Nephron progenitor cell (in vitro differentiated cells): ENCODE results near the gene CFAP157.
A peak's percentile ranks its signal among the peaks of the same experiment; 100 is the strongest.

Source experiments
- DNase-seq: peaks from one replicate; pipeline ENCODE4 v3.0.0; 2021
- H3K27ac Mint-ChIP-seq: 2 replicates; pipeline ENCODE4 v1.8.0; 2021; ENCODE audit warnings: mild to moderate bottlenecking, moderate library complexity, mixed read lengths
- H3K27me3 Mint-ChIP-seq: 2 replicates; pipeline ENCODE4 v1.8.0; 2021; ENCODE audit warnings: mild to moderate bottlenecking, low read depth, mixed read lengths; ENCODE audit not compliant: poor library complexity
- H3K36me3 Mint-ChIP-seq: 2 replicates; pipeline ENCODE4 v1.8.0; 2021; ENCODE audit warnings: low read depth, mixed read lengths
- H3K4me1 Mint-ChIP-seq: 2 replicates; pipeline ENCODE4 v1.8.0; 2021; ENCODE audit warnings: mixed read lengths
- H3K4me3 Mint-ChIP-seq: 2 replicates; pipeline ENCODE4 v1.8.0; 2021; ENCODE audit warnings: mild to moderate bottlenecking, moderate library complexity, mixed read lengths
- H3K9me3 Mint-ChIP-seq: 2 replicates; pipeline ENCODE4 v1.8.0; 2021; ENCODE audit warnings: mild to moderate bottlenecking, moderate library complexity, mixed read lengths
- CTCF ChIP-seq: fragments of 200-600 bp; sonication (generic); IDR thresholded peaks from 2 replicates; pipeline ENCODE4 v1.5.0; 2021; ENCODE audit warnings: antibody characterized with exemption

Gene CFAP157

GRCh38 chr9:127686461-127687393, 20.1 kb upstream of the CFAP157 start:
- Mint-ChIP-seq H3K27ac (no peak overlapping the region), H3K4me3 (no peak overlapping the region), H3K36me3 (peaks cover 58% of the 10 kb centered on the region), H3K4me1 (peaks cover 3% of the 10 kb centered on the region), H3K9me3 (peaks cover 7% of the 10 kb centered on the region), H3K27me3 (peaks cover 7% of the 10 kb centered on the region)
- no peak for TF ChIP-seq CTCF
- no peak for DNase-seq

GRCh38 chr9:127689329-127690000, 17.3 kb upstream of the CFAP157 start:
- Mint-ChIP-seq H3K36me3 (peaks cover 49% of the 10 kb centered on the region), H3K9me3 (peaks cover 7% of the 10 kb centered on the region), H3K4me1 (peaks cover 10% of the 10 kb centered on the region), H3K27ac (peak overlapping the region; percentile 41), H3K27me3 (peaks cover 10% of the 10 kb centered on the region), H3K4me3 (no peak overlapping the region)
- no peak for TF ChIP-seq CTCF
- DNase-seq = no peak

- Mint-ChIP-seq H3K36me3 (peaks cover 50% of the 10 kb centered on the region), H3K27me3 (peaks cover 9% of the 10 kb centered on the region), H3K9me3 (peaks cover 7% of the 10 kb centered on the region), H3K4me1 (peaks cover 10% of the 10 kb centered on the region), H3K4me3 (no peak overlapping the region), H3K27ac (no peak overlapping the region)
- no peak for TF ChIP-seq CTCF
- DNase-seq = no peak
Observed at GRCh38 chr9:127690735-127691134, 16.1 kb upstream of the CFAP157 start.

- no peak for DNase-seq
- H3K36me3 Mint-ChIP-seq = peaks cover 47% of the 10 kb centered on the region
- peaks cover 7% of the 10 kb centered on the region for H3K9me3 Mint-ChIP-seq
- peak overlapping the region; percentile 13 for H3K4me3 Mint-ChIP-seq
- H3K27me3 Mint-ChIP-seq = peaks cover 3% of the 10 kb centered on the region
- no peak overlapping the region for H3K27ac Mint-ChIP-seq
- H3K4me1 Mint-ChIP-seq = peaks cover 10% of the 10 kb centered on the region
- TF ChIP-seq CTCF = no peak
Observed at GRCh38 chr9:127692071-127692470, 14.7 kb upstream of the CFAP157 start.

- Mint-ChIP-seq H3K4me1 (peaks cover 16% of the 10 kb centered on the region), H3K4me3 (no peak overlapping the region), H3K27me3 (peaks cover 3% of the 10 kb centered on the region), H3K36me3 (peaks cover 41% of the 10 kb centered on the region), H3K27ac (no peak overlapping the region), H3K9me3 (peaks cover 7% of the 10 kb centered on the region)
- no peak for DNase-seq
- no peak for TF ChIP-seq CTCF
Observed at GRCh38 chr9:127693143-127693542, 13.6 kb upstream of the CFAP157 start.
